ENCODE data around the gene NIN. TPM values are rescaled to one million over a fixed set of nuclear protein-coding genes. Genes with fewer than 3 reads are reported as not detected.

Gene NIN
- total RNA-seq, 4 donors from 2014 or later, result 23.7 to 51.2 (median 29.5) TPM

DNA sequence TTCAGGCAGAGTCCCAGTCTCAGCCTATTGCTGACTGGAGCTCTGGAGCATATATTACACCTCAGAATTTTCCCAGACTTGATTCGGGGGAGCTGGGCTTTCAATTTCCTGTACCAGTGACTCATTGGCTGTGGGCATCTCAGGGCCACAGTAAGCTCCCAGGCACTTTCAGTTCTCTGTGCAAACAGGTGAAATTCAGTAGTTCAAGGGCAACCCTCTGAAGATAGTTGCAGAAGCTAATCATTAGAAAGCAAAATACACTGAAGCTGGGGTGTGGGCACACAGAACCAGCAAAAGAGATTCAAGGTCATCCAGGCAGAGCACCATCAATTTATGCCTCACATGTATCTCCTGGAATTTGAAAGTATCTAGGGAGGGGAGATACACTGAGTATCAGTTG, 8.1 kb upstream of the NIN start:
- no peak for TF ChIP-seq CTCF (IDR thresholded peaks at IDR 0.05)
- no peak for DNase-seq (ENCODE audit: low spot score)

GRCh38 chr14:50837850-50838470, 7.0 kb upstream of the NIN start:
- no peak for ATAC-seq (ENCODE audit: low FRiP score)
- TF ChIP-seq CTCF (IDR thresholded peaks at IDR 0.05), result no peak
- no peak for DNase-seq (ENCODE audit: low spot score)

More for the DNA sequence above, 8.1 kb upstream of the NIN start:
- ATAC-seq (ENCODE audit: low FRiP score), result no peak

- DNase-seq (ENCODE audit: low spot score) (no peak), ATAC-seq (ENCODE audit: low FRiP score) (no peak)
- TF ChIP-seq CTCF (IDR thresholded peaks at IDR 0.05), result no peak
These were observed 6.3 kb upstream of the NIN start for GRCh38 chr14:50837271-50837670.

GRCh38 chr14:50836515-50836914, 5.6 kb upstream of the NIN start:
- no peak for DNase-seq (ENCODE audit: low spot score)
- TF ChIP-seq CTCF (IDR thresholded peaks at IDR 0.05), result no peak
- no peak for ATAC-seq (ENCODE audit: low FRiP score)

DNA sequence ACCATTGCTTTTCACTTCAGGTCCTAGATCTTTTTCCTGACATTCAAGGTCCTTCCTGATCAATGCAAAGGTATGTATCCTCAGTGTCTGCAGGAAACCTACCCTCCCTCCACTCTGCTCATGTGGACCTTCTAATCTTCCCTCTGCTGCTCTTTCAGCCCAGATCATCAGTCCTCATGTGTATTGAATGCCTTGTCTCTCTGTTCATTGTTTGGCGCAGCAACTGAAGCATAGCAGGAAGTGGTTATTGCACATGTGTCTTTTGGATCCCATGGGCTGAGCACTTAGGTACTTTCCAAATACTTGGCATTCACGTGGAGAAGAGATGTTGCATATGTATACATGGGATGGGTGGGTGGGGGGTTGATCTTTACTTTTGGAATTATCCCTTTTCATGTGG, 4.3 kb upstream of the NIN start:
- no peak for ATAC-seq (ENCODE audit: low FRiP score)
- TF ChIP-seq CTCF (IDR thresholded peaks at IDR 0.05), result no peak
- DNase-seq (ENCODE audit: low spot score), result no peak

GRCh38 chr14:50834802-50835276, 3.9 kb upstream of the NIN start:
- ATAC-seq (ENCODE audit: low FRiP score) (no peak), DNase-seq (ENCODE audit: low spot score) (no peak)
- no peak for TF ChIP-seq CTCF (IDR thresholded peaks at IDR 0.05)

GRCh38 chr14:50832935-50833630, 2.1 kb upstream of the NIN start:
- ATAC-seq (ENCODE audit: low FRiP score) (no peak), DNase-seq (ENCODE audit: low spot score) (no peak)
- TF ChIP-seq CTCF (IDR thresholded peaks at IDR 0.05), result no peak

All from omental fat pad (tissue), 4 donors.